Trophoblast cell (in vitro differentiated cells and primary cell): Measurements from ENCODE around the gene XCL2. TPM values are rescaled to one million over a fixed set of nuclear protein-coding genes. Genes with fewer than 3 reads are reported as not detected.
"Not testable (repeated sequence)": the region's sequence is repeated elsewhere in the genome, so short reads cannot be mapped to it uniquely, and the experiment has no call there.

ENCODE experiments used
- DNase-seq, 2 donors: peaks; one replicate each; pipeline ENCODE4 v3.0.0-alpha.2; 2016
- H2AFZ ChIP-seq: 2 replicates; pipeline ENCODE4 v1.6.1; 2013; ENCODE audit warnings: low read length, moderate library complexity, mild to moderate bottlenecking; ENCODE audit not compliant: insufficient read depth, poor library complexity
- H2AK5ac ChIP-seq: 2 replicates; pipeline ENCODE4 v1.6.1; 2013; ENCODE audit warnings: mild to moderate bottlenecking, low read length
- H2BK120ac ChIP-seq: 2 replicates; pipeline ENCODE4 v1.6.1; 2013; ENCODE audit warnings: low read length, mild to moderate bottlenecking, moderate library complexity; ENCODE audit not compliant: insufficient read depth, poor library complexity
- H2BK12ac ChIP-seq: 2 replicates; pipeline ENCODE4 v1.6.1; 2013; ENCODE audit warnings: mild to moderate bottlenecking, low read length, moderate library complexity
- H2BK5ac ChIP-seq: 2 replicates; pipeline ENCODE4 v1.6.1; 2013; ENCODE audit warnings: low read length, low read depth, moderate library complexity, mild to moderate bottlenecking; ENCODE audit not compliant: poor library complexity
- H3K14ac ChIP-seq: 2 replicates; pipeline ENCODE4 v1.6.1; 2013; ENCODE audit warnings: mild to moderate bottlenecking, low read length
- H3K18ac ChIP-seq: 2 replicates; pipeline ENCODE4 v1.6.1; 2013; ENCODE audit warnings: mild to moderate bottlenecking, low read length
- H3K23ac ChIP-seq: 2 replicates; pipeline ENCODE4 v1.6.1; 2013; ENCODE audit warnings: low read length
- H3K27ac ChIP-seq: 2 replicates; pipeline ENCODE4 v1.5.1; 2013; ENCODE audit warnings: low read depth, mild to moderate bottlenecking, inconsistent platforms, low read length, moderate library complexity
- H3K27me3 ChIP-seq: 2 replicates; pipeline ENCODE4 v1.6.1; 2013; ENCODE audit warnings: inconsistent platforms, mild to moderate bottlenecking, low read length, moderate library complexity; ENCODE audit not compliant: insufficient read depth
- H3K36me3 ChIP-seq, 2 experiments: 1 replicate in 1 of 2; 2 replicates in 1 of 2; pipeline ENCODE4 v1.6.1; 2013; ENCODE audit warnings: low read length in 2 of 2, mild to moderate bottlenecking in 2 of 2, moderate library complexity in 1 of 2; ENCODE audit not compliant: insufficient read depth in 2 of 2, control insufficient read depth in 1 of 2
- H3K4ac ChIP-seq: 2 replicates; pipeline ENCODE4 v1.6.1; 2013; ENCODE audit warnings: low read depth, mild to moderate bottlenecking, low read length, moderate library complexity
- H3K4me1 ChIP-seq, 2 experiments: 1 replicate in 1 of 2; 2 replicates in 1 of 2; pipeline ENCODE4 v1.6.1; 2013; ENCODE audit warnings: low read length in 2 of 2, mild to moderate bottlenecking in 2 of 2, moderate library complexity in 1 of 2; ENCODE audit not compliant: insufficient read depth in 2 of 2, control insufficient read depth in 1 of 2
- H3K4me2 ChIP-seq: 2 replicates; pipeline ENCODE4 v1.6.1; 2013; ENCODE audit warnings: inconsistent platforms, mild to moderate bottlenecking, low read length, moderate library complexity
- H3K4me3 ChIP-seq: 2 replicates; pipeline ENCODE4 v1.5.1; 2013; ENCODE audit warnings: mild to moderate bottlenecking, low read depth, low read length, inconsistent platforms
- H3K79me1 ChIP-seq: one replicate; pipeline ENCODE4 v1.6.1; 2013; ENCODE audit warnings: low read length
- H3K79me2 ChIP-seq: 2 replicates; pipeline ENCODE4 v1.6.1; 2013; ENCODE audit warnings: low read length, mild to moderate bottlenecking; ENCODE audit not compliant: control insufficient read depth, insufficient read depth, poor library complexity
- H3K9ac ChIP-seq: 2 replicates; pipeline ENCODE4 v1.6.1; 2013; ENCODE audit warnings: mild to moderate bottlenecking, low read length
- H3K9me3 ChIP-seq: 2 replicates; pipeline ENCODE4 v1.6.1; 2013; ENCODE audit warnings: low read depth, mild to moderate bottlenecking, control low read depth, inconsistent platforms, low read length; ENCODE audit not compliant: insufficient read depth
- H4K12ac ChIP-seq: 2 replicates; pipeline ENCODE4 v1.6.1; 2013; ENCODE audit warnings: low read depth, mild to moderate bottlenecking, low read length, moderate library complexity
- H4K8ac ChIP-seq: 2 replicates; pipeline ENCODE4 v1.6.1; 2013; ENCODE audit warnings: low read depth, mild to moderate bottlenecking, low read length, moderate library complexity
- H4K91ac ChIP-seq: one replicate; pipeline ENCODE4 v1.6.1; 2013; ENCODE audit warnings: low read depth, mild to moderate bottlenecking, low read length, moderate library complexity
- WGBS: extraction: QIAGEN DNeasy Blood & Tissue Kit; methylation state at CpG from one replicate; pipeline ENCODE4 v1.1.7; 2013; ENCODE audit warnings: missing lambda C conversion rate; ENCODE audit not compliant: insufficient read length, insufficient coverage; ENCODE audit errors: extremely low coverage; 5-methylcytosine and 5-hydroxymethylcytosine counted together
- polyA plus RNA-seq: library from polyadenylated mRNA; stranded (reverse); fragments of 200-250 nt; gene quantifications from 2 replicates; pipeline ENCODE4 v1.2.3, GENCODE V29; 2013

The XCL2 gene, protein sequence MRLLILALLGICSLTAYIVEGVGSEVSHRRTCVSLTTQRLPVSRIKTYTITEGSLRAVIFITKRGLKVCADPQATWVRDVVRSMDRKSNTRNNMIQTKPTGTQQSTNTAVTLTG
- polyA plus RNA-seq: not detected in 2 replicates

DNA sequence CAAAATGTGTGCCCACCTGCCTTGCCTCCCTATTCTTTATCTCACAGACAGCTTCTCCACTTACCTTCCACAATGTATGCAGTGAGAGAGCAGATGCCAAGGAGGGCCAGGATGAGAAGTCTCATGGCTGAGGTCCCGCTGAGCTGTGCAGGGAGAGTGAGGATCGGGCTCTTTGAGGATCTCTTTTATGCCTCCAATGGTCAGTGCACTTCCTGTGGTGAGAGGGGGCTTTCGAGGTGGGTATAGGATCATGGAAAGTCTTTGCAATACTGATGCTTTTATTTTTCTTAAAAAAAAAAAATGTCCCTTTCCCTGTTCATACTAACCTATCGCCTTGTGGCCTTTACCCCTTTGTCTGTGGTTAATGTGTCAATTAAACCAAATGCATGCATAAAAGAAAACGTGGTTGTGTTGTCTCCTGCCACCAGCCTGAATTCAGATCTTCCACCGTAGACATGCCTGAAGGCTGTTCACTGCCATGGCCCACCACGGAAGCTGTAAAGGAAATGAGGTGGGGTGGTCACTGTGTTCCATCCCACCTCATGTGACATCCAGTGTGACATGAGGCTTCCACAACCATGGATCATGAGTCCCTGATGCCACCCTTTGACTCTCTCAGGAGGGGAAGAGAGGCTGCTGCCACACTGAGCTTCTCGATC is at the start of gene XCL2:
Gene XCL2, minus strand, starts transcription at position 158 of the 659 bp plus-strand sequence. Its CDS starts 33 bp downstream, at position 125.
- not testable (repeated sequence) for H3K9ac ChIP-seq, H3K4me1 ChIP-seq, H2BK5ac ChIP-seq, H3K14ac ChIP-seq, H3K4me3 ChIP-seq, H3K4me2 ChIP-seq, H2BK12ac ChIP-seq, H3K27me3 ChIP-seq, H2AK5ac ChIP-seq, DNase-seq, H3K79me2 ChIP-seq, H3K79me1 ChIP-seq, H3K23ac ChIP-seq, H3K18ac ChIP-seq, H2AFZ ChIP-seq, H3K9me3 ChIP-seq, H3K4ac ChIP-seq, H3K27ac ChIP-seq, H2BK120ac ChIP-seq, H4K8ac ChIP-seq, H4K12ac ChIP-seq, H4K91ac ChIP-seq, H3K36me3 ChIP-seq
- WGBS: no CpG with 5 or more reads among the region's 8 CpGs

DNA sequence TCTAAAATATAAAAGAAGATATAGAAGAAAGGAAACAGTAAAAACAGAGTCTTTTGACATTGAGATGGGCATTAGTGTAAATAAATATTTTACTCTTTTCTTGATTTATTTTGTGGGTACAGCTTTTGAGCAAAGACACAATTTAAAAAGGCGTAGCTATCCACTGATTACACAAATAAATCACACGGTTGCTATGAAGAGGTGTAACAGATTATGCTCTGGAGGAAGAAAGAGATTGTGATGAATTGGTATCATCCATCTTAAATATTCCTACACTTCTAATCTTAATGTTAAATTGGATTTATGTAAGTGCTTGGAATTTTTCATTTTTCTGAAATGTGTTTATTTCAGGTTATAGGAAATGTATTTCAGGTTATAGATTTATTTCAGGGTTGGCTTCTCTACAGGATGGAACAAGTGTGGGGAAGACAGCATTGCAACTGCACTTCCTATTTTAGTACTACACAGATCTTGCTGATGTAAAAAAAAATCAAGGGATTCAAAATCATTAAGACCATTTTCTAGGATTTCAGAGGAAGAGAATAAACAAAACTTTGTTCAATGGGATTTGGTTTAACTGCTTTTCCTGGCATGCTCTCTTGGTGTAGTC is 47.9 kb upstream of the XCL2 start:
- no peaks in the 10 kb centered on the region for H3K79me1 ChIP-seq
- no peak overlapping the region for H3K14ac ChIP-seq
- H3K4me1 ChIP-seq: no peaks in the 10 kb centered on the region
- H2AK5ac ChIP-seq: no peak overlapping the region
- H3K9ac ChIP-seq: no peak overlapping the region
- no peak overlapping the region for H3K4me2 ChIP-seq
- H2BK5ac ChIP-seq: no peak overlapping the region
- no peak overlapping the region for H3K18ac ChIP-seq
- no peaks in the 10 kb centered on the region for H3K79me2 ChIP-seq
- H2AFZ ChIP-seq: no peak overlapping the region
- H3K23ac ChIP-seq: no peak overlapping the region
- H4K8ac ChIP-seq: no peak overlapping the region
- no peaks in the 10 kb centered on the region for H3K36me3 ChIP-seq
- no peak overlapping the region for H4K12ac ChIP-seq
- DNase-seq: no peak
- H2BK120ac ChIP-seq: no peak overlapping the region
- no peak overlapping the region for H3K27ac ChIP-seq
- H3K27me3 ChIP-seq: no peaks in the 10 kb centered on the region
- H4K91ac ChIP-seq: no peak overlapping the region
- no peak overlapping the region for H3K4me3 ChIP-seq
- no peak overlapping the region for H2BK12ac ChIP-seq
- H3K4ac ChIP-seq: no peak overlapping the region
- WGBS: no CpG with 5 or more reads among the region's 2 CpGs
- no peaks in the 10 kb centered on the region for H3K9me3 ChIP-seq

DNA sequence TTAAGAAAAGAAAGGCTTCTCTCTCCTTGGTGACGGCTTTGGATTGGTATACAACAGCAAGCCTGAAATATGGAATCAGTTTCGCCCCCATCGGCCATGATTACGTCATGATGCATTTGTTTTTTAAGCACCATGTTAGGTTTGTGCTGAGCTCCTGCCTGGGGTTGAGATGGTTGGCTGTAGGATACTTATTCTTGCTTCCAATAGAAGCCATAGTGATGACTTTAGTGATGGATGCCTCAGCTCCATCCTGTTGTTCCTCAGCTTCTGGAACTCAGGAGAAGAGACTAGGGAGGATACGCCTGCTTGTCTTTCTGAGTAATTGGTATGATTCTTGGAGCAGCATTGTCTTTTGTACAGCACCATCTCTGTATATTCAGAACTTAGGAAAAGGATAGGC is 47.3 kb upstream of the XCL2 start:
- Histone ChIP-seq H2AFZ (no peak overlapping the region), H3K23ac (no peak overlapping the region), H4K12ac (no peak overlapping the region), H3K18ac (no peak overlapping the region), H3K14ac (no peak overlapping the region), H3K4me1 (no peaks in the 10 kb centered on the region), H3K27me3 (no peaks in the 10 kb centered on the region), H3K4ac (no peak overlapping the region), H3K79me1 (no peaks in the 10 kb centered on the region), H3K9ac (no peak overlapping the region), H4K91ac (no peak overlapping the region), H2BK5ac (no peak overlapping the region), H3K9me3 (no peaks in the 10 kb centered on the region), H3K36me3 (no peaks in the 10 kb centered on the region), H2BK120ac (no peak overlapping the region), H4K8ac (no peak overlapping the region), H2BK12ac (no peak overlapping the region), H3K79me2 (no peaks in the 10 kb centered on the region), H2AK5ac (no peak overlapping the region), H3K4me2 (no peak overlapping the region), H3K27ac (no peak overlapping the region), H3K4me3 (no peak overlapping the region)
- no peak for DNase-seq
- no CpG with 5 or more reads among the region's 5 CpGs for WGBS

DNA sequence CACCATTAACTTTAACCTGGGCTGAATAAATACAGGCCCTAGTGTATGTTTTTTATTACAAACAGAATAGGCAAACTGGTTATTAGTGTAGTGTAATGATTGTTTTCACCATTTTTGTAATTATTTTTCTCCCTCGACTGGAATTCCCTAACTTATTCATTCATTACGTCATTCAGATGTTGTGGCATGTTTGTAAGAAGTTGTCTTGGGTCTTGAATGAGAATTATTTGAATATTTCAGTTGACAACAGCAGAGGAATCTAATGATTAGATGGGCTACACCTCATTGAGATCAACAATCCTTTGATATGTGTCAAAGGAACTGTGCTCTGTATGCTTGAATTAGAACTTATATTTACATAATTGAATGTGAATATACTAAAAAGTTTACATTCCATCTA is 45.4 kb upstream of the XCL2 start:
- no peak overlapping the region for H2BK12ac ChIP-seq
- H2AFZ ChIP-seq: no peak overlapping the region
- no peaks in the 10 kb centered on the region for H3K27me3 ChIP-seq
- no peak overlapping the region for H3K4ac ChIP-seq
- H3K9me3 ChIP-seq: no peaks in the 10 kb centered on the region
- H3K9ac ChIP-seq: no peak overlapping the region
- H3K18ac ChIP-seq: no peak overlapping the region
- H3K36me3 ChIP-seq: no peaks in the 10 kb centered on the region
- no peak overlapping the region for H4K12ac ChIP-seq
- no CpG with 5 or more reads among the region's 2 CpGs for WGBS
- H2AK5ac ChIP-seq: no peak overlapping the region
- H4K91ac ChIP-seq: no peak overlapping the region
- DNase-seq: no peak
- no peak overlapping the region for H3K4me3 ChIP-seq
- H3K27ac ChIP-seq: no peak overlapping the region
- H3K23ac ChIP-seq: no peak overlapping the region
- H3K14ac ChIP-seq: no peak overlapping the region
- H3K79me2 ChIP-seq: no peaks in the 10 kb centered on the region
- no peaks in the 10 kb centered on the region for H3K4me1 ChIP-seq
- H3K4me2 ChIP-seq: no peak overlapping the region
- H3K79me1 ChIP-seq: no peaks in the 10 kb centered on the region
- no peak overlapping the region for H2BK5ac ChIP-seq
- no peak overlapping the region for H4K8ac ChIP-seq
- H2BK120ac ChIP-seq: no peak overlapping the region
